Uterus (tissue), 4 donors: ENCODE measurements around the gene INPP4A. TPM values are rescaled to one million over a fixed set of nuclear protein-coding genes. Genes with fewer than 3 reads are reported as not detected.

Experiments
- DNase-seq, 2 donors: peaks; one replicate each; pipeline ENCODE4 v3.0.0-alpha.2; 2019 to 2020
- H3K27ac ChIP-seq, 2 donors: fragments of 200-600 bp; sonication (generic); 1 replicate in 1 of 2; 2 replicates in 1 of 2; pipeline ENCODE4 v1.5.1; 2016 to 2018
- H3K27me3 ChIP-seq, 2 donors: fragments of 200-600 bp; sonication (generic); one replicate each; pipeline ENCODE4 v1.5.1; 2018 to 2019; ENCODE audit warnings: control low read depth in 1 of 2
- H3K36me3 ChIP-seq, 2 donors: fragments of 200-600 bp; sonication (generic); one replicate each; pipeline ENCODE4 v1.5.1; 2019; ENCODE audit warnings: control low read depth in 1 of 2
- H3K4me1 ChIP-seq, 2 donors: fragments of 200-600 bp; sonication (generic); one replicate each; pipeline ENCODE4 v1.5.1; 2018 to 2019; ENCODE audit warnings: control low read depth in 1 of 2
- H3K4me3 ChIP-seq, 2 donors: fragments of 200-600 bp; sonication (generic); 1 replicate in 1 of 2; 2 replicates in 1 of 2; pipeline ENCODE4 v1.5.1; 2018 to 2019; ENCODE audit warnings: mild to moderate bottlenecking in 1 of 2
- H3K9me3 ChIP-seq, 2 donors: fragments of 200-600 bp; sonication (generic); one replicate each; pipeline ENCODE4 v1.5.1; 2019; ENCODE audit warnings: control low read depth in 1 of 2
- CTCF ChIP-seq, 4 experiments: fragments of 200-600 bp in 2 of 4; fragments of 450-650 bp in 2 of 4; sonication (generic) in 2 of 4; IDR thresholded peaks; one replicate each; pipeline ENCODE4 v1.5.1; 2016 to 2019; ENCODE audit warnings: antibody characterized with exemption in 4 of 4, mild to moderate bottlenecking in 2 of 4, moderate library complexity in 1 of 4
- POLR2A ChIP-seq, 2 donors: fragments of 450-650 bp; IDR thresholded peaks; one replicate each; pipeline ENCODE4 v1.6.1; 2016; ENCODE audit warnings: antibody characterized with exemption in 2 of 2, mild to moderate bottlenecking in 1 of 2, moderate library complexity in 1 of 2
- intact Hi-C: fragments of 100-400 bp; cut with DNase I; formaldehyde crosslinking; loops from one replicate; pipeline ENCODE4 v1.15.1; 2023; ENCODE audit warnings: low total_unique reads
- total RNA-seq, 4 donors: library from RNA; depleted of rRNA in 3 of 4; stranded (reverse); fragments of >200 nt in 3 of 4; gene quantifications; one replicate each; pipeline versions ENCODE4 v1.1.0 to v1.2.4, GENCODE V29; 2014 to 2023
- donor health status: DM: yes; HTN: yes; CAD: no.

The INPP4A gene
- total RNA-seq, 4 donors from 2014 or later, result 8.7 to 40.2 (median 35.2) TPM

DNA sequence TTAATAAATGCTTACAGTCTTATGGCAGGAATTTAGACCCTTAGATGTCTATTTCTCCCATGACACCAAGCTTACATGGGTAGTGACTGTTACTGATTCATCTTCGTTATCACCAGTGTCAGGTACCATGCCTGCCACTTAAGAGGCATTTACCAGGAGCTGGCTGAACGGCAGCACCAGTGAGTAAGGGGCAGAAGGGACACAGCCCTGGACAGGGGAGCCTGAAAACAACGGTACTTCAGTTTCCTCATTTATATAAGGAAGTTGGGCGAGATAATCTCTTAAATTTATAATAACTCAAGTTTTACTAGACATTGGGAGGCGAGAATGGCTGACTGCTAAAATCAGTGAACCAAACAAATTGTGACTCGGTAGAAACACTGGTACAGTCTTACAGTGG lies 162.4 kb downstream of the INPP4A start:
- Histone ChIP-seq H3K4me1 (peaks cover 5 to 24% of the 10 kb centered on the region in 2 donors), H3K9me3 (no peaks in the 10 kb centered on the region), H3K36me3 (no peaks in the 10 kb centered on the region), H3K27me3 (no peaks in the 10 kb centered on the region), H3K27ac (no peak overlapping the region), H3K4me3 (peak overlapping the region; percentile 78 to 98)
- no peak for DNase-seq
- intact Hi-C loops, result no loop called here
- TF ChIP-seq POLR2A (IDR thresholded peaks at IDR 0.05) (no peak), CTCF (IDR thresholded peaks at IDR 0.05) (no peak)

GRCh38 chr2:98607741-98608115 lies 163.1 kb downstream of the INPP4A start:
- peaks cover 5 to 24% of the 10 kb centered on the region in 2 donors for H3K4me1 ChIP-seq
- H3K27ac ChIP-seq, result peak overlapping the region; percentile 92 to 93
- intact Hi-C loops, result no loop called here
- H3K27me3 ChIP-seq, result no peaks in the 10 kb centered on the region
- H3K4me3 ChIP-seq, result peak overlapping the region; percentile 78 to 98
- no peak for DNase-seq
- no peaks in the 10 kb centered on the region for H3K36me3 ChIP-seq
- no peaks in the 10 kb centered on the region for H3K9me3 ChIP-seq
- TF ChIP-seq POLR2A (IDR thresholded peaks at IDR 0.05) (no peak), CTCF (IDR thresholded peaks at IDR 0.05) (no peak)

- peak; percentile 81 to 88 for DNase-seq
- Histone ChIP-seq H3K27ac (peak within 1 kb of the TSS; percentile 92 to 93), H3K9me3 (no peaks in the 10 kb centered on the region), H3K4me3 (peak within 1 kb of the TSS; percentile 78 to 98), H3K27me3 (no peaks in the 10 kb centered on the region), H3K36me3 (no peaks in the 10 kb centered on the region), H3K4me1 (peaks cover 5 to 24% of the 10 kb centered on the region in 2 donors)
- intact Hi-C loops, result no loop called here
- TF ChIP-seq CTCF (IDR thresholded peaks at IDR 0.05) (peak in 3 of 4 experiments; percentile 13 to 23 (median 14)), POLR2A (IDR thresholded peaks at IDR 0.05) (peak in 1 of 2 donors; percentile 83)
These were observed 163.7 kb downstream of the INPP4A start, which contains the start of the genes COA5 and UNC50 for GRCh38 chr2:98608116-98608961. Gene COA5 (minus strand): TSS chr2:98608512. CDS start chr2:98608405, 107 bp downstream. Gene UNC50 (plus strand): TSS chr2:98608589. CDS start chr2:98609760, 1,171 bp downstream.

GRCh38 chr2:98608962-98609604 lies 164.4 kb downstream of the INPP4A start:
- peak overlapping the region; percentile 92 to 93 for H3K27ac ChIP-seq
- no peaks in the 10 kb centered on the region for H3K9me3 ChIP-seq
- H3K36me3 ChIP-seq, result no peaks in the 10 kb centered on the region
- TF ChIP-seq CTCF (IDR thresholded peaks at IDR 0.05) (no peak), POLR2A (IDR thresholded peaks at IDR 0.05) (no peak)
- H3K4me3 ChIP-seq, result peak overlapping the region; percentile 78 to 98
- intact Hi-C loops, result no loop called here
- peak in 1 of 2 donors; percentile 22 for DNase-seq
- peaks cover 5 to 24% of the 10 kb centered on the region in 2 donors for H3K4me1 ChIP-seq
- H3K27me3 ChIP-seq, result no peaks in the 10 kb centered on the region
